Stomach (tissue), 4 donors: ENCODE data around the gene MT1A.
"Not testable (repeated sequence)": the region's sequence is repeated elsewhere in the genome, so short reads cannot be mapped to it uniquely, and the experiment has no call there.

Source experiments
- EP300 ChIP-seq: sonication (generic); formaldehyde crosslinking; IDR thresholded peaks from one replicate; pipeline ENCODE4 v1.6.1; 2017; ENCODE audit warnings: antibody characterized with exemption
- POLR2A ChIP-seq, 4 donors: fragments of 450-650 bp; IDR thresholded peaks; one replicate each; pipeline ENCODE4 v1.6.1; 2016; ENCODE audit warnings: antibody characterized with exemption in 4 of 4, control low read depth in 2 of 4, mild to moderate bottlenecking in 1 of 4, moderate library complexity in 1 of 4
- TF ChIP-seq, protein P1 (sequence below), 7 experiments: fragments of 450-650 bp in 4 of 7; fragments of 200-600 bp in 3 of 7; sonication (generic) in 3 of 7; IDR thresholded peaks; one replicate each; pipeline ENCODE4 v1.5.1; 2016 to 2019; ENCODE audit warnings: antibody characterized with exemption in 7 of 7, control low read depth in 2 of 7, mild to moderate bottlenecking in 1 of 7

DNA sequence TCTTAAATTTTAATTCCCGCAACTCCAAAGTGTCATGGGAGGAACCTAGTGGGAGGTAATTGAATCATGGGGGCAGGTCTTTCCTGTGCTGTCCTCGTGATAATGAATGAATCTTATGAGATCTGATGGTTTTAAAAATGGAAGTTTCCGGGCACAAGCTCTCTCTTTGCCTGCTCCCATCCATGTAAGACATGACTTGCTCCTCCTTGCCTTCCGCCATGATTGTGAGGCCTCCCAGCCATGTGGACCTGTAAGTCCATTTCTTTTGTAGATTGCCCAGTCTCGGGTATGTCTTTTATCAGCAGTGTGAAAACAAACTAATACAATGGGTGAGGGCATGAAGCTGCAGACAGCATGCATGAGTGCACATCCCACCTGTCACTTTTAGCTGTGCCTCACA is 15.3 kb upstream of the MT1A start:
- TF ChIP-seq, protein P1, sequence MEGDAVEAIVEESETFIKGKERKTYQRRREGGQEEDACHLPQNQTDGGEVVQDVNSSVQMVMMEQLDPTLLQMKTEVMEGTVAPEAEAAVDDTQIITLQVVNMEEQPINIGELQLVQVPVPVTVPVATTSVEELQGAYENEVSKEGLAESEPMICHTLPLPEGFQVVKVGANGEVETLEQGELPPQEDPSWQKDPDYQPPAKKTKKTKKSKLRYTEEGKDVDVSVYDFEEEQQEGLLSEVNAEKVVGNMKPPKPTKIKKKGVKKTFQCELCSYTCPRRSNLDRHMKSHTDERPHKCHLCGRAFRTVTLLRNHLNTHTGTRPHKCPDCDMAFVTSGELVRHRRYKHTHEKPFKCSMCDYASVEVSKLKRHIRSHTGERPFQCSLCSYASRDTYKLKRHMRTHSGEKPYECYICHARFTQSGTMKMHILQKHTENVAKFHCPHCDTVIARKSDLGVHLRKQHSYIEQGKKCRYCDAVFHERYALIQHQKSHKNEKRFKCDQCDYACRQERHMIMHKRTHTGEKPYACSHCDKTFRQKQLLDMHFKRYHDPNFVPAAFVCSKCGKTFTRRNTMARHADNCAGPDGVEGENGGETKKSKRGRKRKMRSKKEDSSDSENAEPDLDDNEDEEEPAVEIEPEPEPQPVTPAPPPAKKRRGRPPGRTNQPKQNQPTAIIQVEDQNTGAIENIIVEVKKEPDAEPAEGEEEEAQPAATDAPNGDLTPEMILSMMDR (IDR thresholded peaks at IDR 0.05), result not testable (repeated sequence)
- TF ChIP-seq EP300; POLR2A (IDR thresholded peaks at IDR 0.05): not testable (repeated sequence)
